ENCODE data around the gene NUP93. TPM values are rescaled to one million over a fixed set of nuclear protein-coding genes. Genes with fewer than 3 reads are reported as not detected.

NUP93 gene
- total RNA-seq, 1 experiment from 2014 or later, result 165 TPM

GRCh38 chr16:56797861-56798260, 67.9 kb downstream of the NUP93 start:
- no peak overlapping the region for H3K27ac Mint-ChIP-seq
- Histone ChIP-seq H3K56ac (ENCODE audit: insufficient read length, low read depth, low read length) (no peak overlapping the region), H3K9me3 (ENCODE audit: control insufficient read depth, low read depth, low read length) (no peaks in the 10 kb centered on the region), H3K4me2 (ENCODE audit: insufficient read depth, insufficient read length, low read length) (no peak overlapping the region), H2AK5ac (ENCODE audit: insufficient read length, low read length) (no peak overlapping the region), H3K18ac (ENCODE audit: insufficient read length, low read depth, low read length) (no peak overlapping the region), H3K9ac (ENCODE audit: extremely low read depth, insufficient read length, low read length) (no peak overlapping the region), H4K91ac (ENCODE audit: insufficient read length, low read depth, low read length) (no peak overlapping the region), H3K23ac (ENCODE audit: insufficient read length, low read depth, low read length) (no peak overlapping the region), H2BK20ac (ENCODE audit: low read depth, low read length, poor library complexity, severe bottlenecking) (no peak overlapping the region), H3K79me1 (ENCODE audit: insufficient read depth, low read depth, low read length, poor library complexity, severe bottlenecking) (no peaks in the 10 kb centered on the region), H2AFZ (ENCODE audit: low read length) (no peak overlapping the region), H3K27ac (ENCODE audit: insufficient read length, low read depth, low read length) (no peak overlapping the region), H3K79me2 (ENCODE audit: insufficient read depth, low read length) (peaks cover 2% of the 10 kb centered on the region; the same call in 1 of the 2 replicates), H2BK120ac (ENCODE audit: low read depth, low read length, poor library complexity, severe bottlenecking) (no peak overlapping the region), H3K4ac (ENCODE audit: low read depth, low read length) (no peak overlapping the region), H3K14ac (ENCODE audit: insufficient read depth, low read length) (no peak overlapping the region), H2BK5ac (ENCODE audit: insufficient read length, low read length) (no peak overlapping the region), H4K5ac (ENCODE audit: insufficient read length, low read depth, low read length) (no peak overlapping the region), H2BK12ac (ENCODE audit: insufficient read length, low read depth, low read length) (no peak overlapping the region), H4K20me1 (ENCODE audit: control insufficient read depth, insufficient read depth, insufficient read length) (no peaks in the 10 kb centered on the region), H3K27me3 (ENCODE audit: insufficient read depth, low read length) (no peaks in the 10 kb centered on the region), H4K8ac (replicated peaks; ENCODE audit: insufficient read length, low read depth, low read length) (no peak overlapping the region), H3K23me2 (ENCODE audit: insufficient read length, low read depth, low read length, poor library complexity, severe bottlenecking) (no peaks in the 10 kb centered on the region), H3K4me1 (ENCODE audit: insufficient read depth, low read length) (no peaks in the 10 kb centered on the region), H2BK15ac (ENCODE audit: low read depth, low read length) (no peak overlapping the region), H3T11ph (ENCODE audit: low read length) (no peak overlapping the region)
- no peak for DNase-seq
- no CpG with 5 or more reads among the region's 2 CpGs for WGBS (ENCODE audit: extremely low coverage, insufficient read length, low lambda C conversion rate)
- no peak for TF ChIP-seq CTCF (conservative IDR thresholded peaks at IDR 0.05)
- no peak overlapping the region for H3K4me3 Mint-ChIP-seq
- H3K4me1 Mint-ChIP-seq, result peaks cover 12 to 21% of the 10 kb centered on the region in 2 experiments
- no peaks in the 10 kb centered on the region for H3K9me3 Mint-ChIP-seq
- H3K27me3 Mint-ChIP-seq (ENCODE audit: low read depth), result no peaks in the 10 kb centered on the region
- peaks cover under 1 to 6% (median 1%) of the 10 kb centered on the region in 3 experiments; a peak in 6 of 7 replicates for H3K36me3 Mint-ChIP-seq (ENCODE audit: insufficient read depth in 1 of 3, low read depth in 3 of 3)

Measured in H9 (cell line).